ENCODE results near the gene BUB3. TPM values are rescaled to one million over a fixed set of nuclear protein-coding genes. Genes with fewer than 3 reads are reported as not detected.
A peak's percentile ranks its signal among the peaks of the same experiment; 100 is the strongest.

The BUB3 gene
- total and polyA plus RNA-seq, 2 of the 8 experiments (the other 6 are each of a cell fraction or from before 2014, with no cell fraction given), result 183 to 207 TPM

GRCh38 chr10:123134343-123134914 is 19.8 kb upstream of the BUB3 start:
- H2BK120ac ChIP-seq (replicated peaks; ENCODE audit: low read depth, low read length), result no peak overlapping the region

More at GRCh38 chr10:123134343-123134914, 19.8 kb upstream of the BUB3 start:
- Histone ChIP-seq H3K79me2 (ENCODE audit: control insufficient read depth in 1 of 2, insufficient read depth in 2 of 2, low read length in 2 of 2) (no peaks in the 10 kb centered on the region), H2BK5ac (ENCODE audit: low read depth, low read length) (no peak overlapping the region; the same call in 1 of the 2 replicates), H3K36me3 (ENCODE audit: control insufficient read depth in 2 of 4, insufficient read depth in 4 of 4, low read length in 3 of 4) (no peaks in the 10 kb centered on the region; a peak in 1 of 8 replicates), H3K4me1 (replicated peaks in 1 of 4; ENCODE audit: control insufficient read depth in 3 of 4, insufficient read depth in 4 of 4, low read length in 3 of 4) (peaks cover 7 to 39% (median 22%) of the 10 kb centered on the region in 4 experiments), H3K23ac (ENCODE audit: insufficient read length) (no peak overlapping the region), H3K4ac (replicated peaks; ENCODE audit: insufficient read length, low read depth, low read length) (no peak overlapping the region), H2AFZ (ENCODE audit: low read length) (no peak overlapping the region), H3K79me1 (ENCODE audit: low read depth, low read length) (no peaks in the 10 kb centered on the region), H3K9me3 (ENCODE audit: insufficient read depth in 2 of 2, low read depth in 1 of 2, low read length in 1 of 2) (no peaks in the 10 kb centered on the region), H3K56ac (replicated peaks; ENCODE audit: insufficient read length, low read depth, low read length) (no peak overlapping the region), H3K4me3 (ENCODE audit: extremely low read depth in 1 of 4, insufficient read depth in 2 of 4, low read depth in 3 of 4, low read length in 4 of 4) (peak overlapping the region; percentile 16 to 59 (median 52); a peak in 7 of 8 replicates), H3K27ac (ENCODE audit: low read depth, low read length) (no peak overlapping the region), H2BK12ac (ENCODE audit: low read depth, low read length) (peak overlapping the region; percentile 53; the same call in 1 of the 2 replicates), H4K5ac (ENCODE audit: insufficient read length, low read depth, low read length) (no peak overlapping the region), H2BK20ac (ENCODE audit: low read length) (0 out of 2 replicates have a peak overlapping the region, but pooled peaks have one; percentile 54), H4K20me1 (replicated peaks in 1 of 2; ENCODE audit: control insufficient read depth in 1 of 2, insufficient read depth in 2 of 2, low read length in 2 of 2) (peaks cover 0 to 11% of the 10 kb centered on the region in 2 experiments), H3K4me2 (ENCODE audit: insufficient read depth in 1 of 2, low read depth in 2 of 2, low read length in 2 of 2) (peak overlapping the region; percentile 48 to 95), H3K14ac (ENCODE audit: insufficient read length) (no peak overlapping the region), H3K18ac (ENCODE audit: extremely low read depth, low read length) (peak overlapping the region; percentile 17; the same call in 1 of the 2 replicates), H2BK15ac (ENCODE audit: low read length) (no peak overlapping the region), H4K91ac (replicated peaks; ENCODE audit: insufficient read length, low read length) (no peak overlapping the region), H3K9ac (replicated peaks in 1 of 4; ENCODE audit: extremely low read depth in 1 of 4, low read depth in 3 of 4, low read length in 3 of 4) (no peak overlapping the region), H3K23me2 (ENCODE audit: low read depth, low read length) (peaks cover 21% of the 10 kb centered on the region; the same call in 1 of the 2 replicates), H3K27me3 (replicated peaks in 1 of 4; ENCODE audit: control insufficient read depth in 3 of 4, extremely low read depth in 1 of 4, insufficient read depth in 3 of 4, low read length in 3 of 4) (peaks cover 59 to 91% (median 80%) of the 10 kb centered on the region in 4 experiments), H4K8ac (ENCODE audit: extremely low read depth, insufficient read depth, low read length) (no peak overlapping the region), H2AK5ac (ENCODE audit: low read depth, low read length) (no peak overlapping the region)
- 4% methylated on average over 42 of the region's 42 CpGs; no CpG with 5 or more reads in 1 of the 2 experiments for WGBS, 2 experiments (ENCODE audit: extremely low coverage in 1 of 2, insufficient coverage in 1 of 2, insufficient read length in 1 of 2, insufficient replicate concordance in 2 of 2, low coverage in 1 of 2, low lambda C conversion rate in 2 of 2, missing lambda C conversion rate in 1 of 2)
- DNase-seq (ENCODE audit: low read depth in 1 of 2, low spot score in 2 of 2), result peak in 1 of 2 experiments; percentile 64
- peak; percentile 63; the same call in 1 of the 2 replicates for TF ChIP-seq CBX8 (IDR thresholded peaks at IDR 0.05; ENCODE audit: borderline replicate concordance, low read depth, low read length)
- TF ChIP-seq CEBPB (IDR thresholded peaks at IDR 0.05; ENCODE audit: low read depth, low read length), result no peak
- TF ChIP-seq SUZ12 (IDR thresholded peaks at IDR 0.05; ENCODE audit: low read length), result peak; percentile 97
- peak; percentile 97 for TF ChIP-seq EZH2 (IDR thresholded peaks at IDR 0.05; ENCODE audit: low read depth, low read length, severe bottlenecking)
- TF ChIP-seq RNF2 (IDR thresholded peaks at IDR 0.05; ENCODE audit: borderline replicate concordance, low read depth, low read length, missing control alignments, poor library complexity, severe bottlenecking), result peak; percentile 69
- no peak for TF ChIP-seq POLR2A (IDR thresholded peaks at IDR 0.05; ENCODE audit: control extremely low read depth in 1 of 2, low read depth in 2 of 2, low read length in 2 of 2)
- CTCF ChIA-PET (ENCODE audit: partially characterized antibody), result interaction anchor here (0.6 to 4.4 kb wide), 12 partner anchors 9 to 428 kb away, joined by 3 to 35 read pairs (median 8); partner anchors contain the start of gene BUB3
- POLR2A ChIA-PET (ENCODE audit: partially characterized antibody), result interaction anchor here (2.2 to 2.8 kb wide), 3 partner anchors 11 to 16 kb away, joined by 5 to 35 read pairs (median 31); partner anchors contain the start of gene HMX2
- FAIRE-seq, result no peak

All from H1 (cell line).